Esophagus squamous epithelium (tissue), 5 donors: ENCODE data around the gene DNAJC7. TPM values are rescaled to one million over a fixed set of nuclear protein-coding genes. Genes with fewer than 3 reads are reported as not detected.

Experiments used
- DNase-seq: peaks from one replicate; lab custom pipeline; 2025; lab: John Stamatoyannopoulos, UW
- H3K27ac ChIP-seq, 4 donors: fragments of 200-600 bp; sonication (generic); one replicate each; pipeline ENCODE4 v1.5.1; 2016 to 2019; ENCODE audit warnings: mild to moderate bottlenecking in 1 of 4
- H3K27me3 ChIP-seq, 4 donors: fragments of 200-600 bp; sonication (generic); 1 replicate in 3 of 4; 2 replicates in 1 of 4; pipeline versions ENCODE4 v1.5.1 to v1.6.0; 2017 to 2021; ENCODE audit warnings: antibody characterized with exemption in 1 of 4
- H3K36me3 ChIP-seq, 3 donors: fragments of 200-600 bp; sonication (generic); one replicate each; pipeline ENCODE4 v1.5.1; 2016 to 2019
- H3K4me1 ChIP-seq, 3 donors: fragments of 200-600 bp; sonication (generic); one replicate each; pipeline ENCODE4 v1.5.1; 2017 to 2019
- H3K4me3 ChIP-seq, 4 donors: fragments of 200-600 bp; sonication (generic); 1 replicate in 3 of 4; 2 replicates in 1 of 4; pipeline ENCODE4 v1.5.1; 2016 to 2019; ENCODE audit warnings: mild to moderate bottlenecking in 2 of 4, moderate library complexity in 1 of 4
- H3K9me3 ChIP-seq, 3 donors: fragments of 200-600 bp; sonication (generic); one replicate each; pipeline ENCODE4 v1.5.1; 2016 to 2019
- CTCF ChIP-seq, 6 experiments: fragments of 450-650 bp in 4 of 6; fragments of 200-600 bp in 2 of 6; sonication (generic) in 2 of 6; IDR thresholded peaks; one replicate each; pipeline ENCODE4 v1.5.1; 2016 to 2019; ENCODE audit warnings: antibody characterized with exemption in 6 of 6, mild to moderate bottlenecking in 4 of 6, moderate library complexity in 4 of 6
- POLR2A ChIP-seq, 4 donors: fragments of 450-650 bp; IDR thresholded peaks; one replicate each; pipeline ENCODE4 v1.6.1; 2017; ENCODE audit warnings: antibody characterized with exemption in 4 of 4, mild to moderate bottlenecking in 4 of 4, moderate library complexity in 3 of 4
- WGBS, 2 donors: methylation state at CpG; one replicate each; pipeline ENCODE4 v1.1.5; 2018; 5-methylcytosine and 5-hydroxymethylcytosine counted together
- intact Hi-C: fragments of 100-400 bp; cut with DNase I; formaldehyde crosslinking; loops from one replicate; pipeline ENCODE4 v1.15.0; 2022
- total RNA-seq, 4 donors: library from RNA; depleted of rRNA; stranded (reverse); fragments of >200 nt; gene quantifications; one replicate each; pipeline ENCODE4 v1.1.0, GENCODE V29; 2016
- donor health status: DM: yes; HTN: yes; CAD: no.

Gene DNAJC7
- total RNA-seq, 4 donors from 2014 or later, result 42.6 to 82.0 (median 67.2) TPM

- H3K4me3 ChIP-seq, result no peak overlapping the region
- peaks cover 0 to 18% (median 0%) of the 10 kb centered on the region in 4 donors for H3K27me3 ChIP-seq
- intact Hi-C loops, result no loop called here
- no peak for DNase-seq
- TF ChIP-seq CTCF (IDR thresholded peaks at IDR 0.05) (no peak), POLR2A (IDR thresholded peaks at IDR 0.05) (no peak)
- H3K4me1 ChIP-seq, result peaks cover 0 to 5% (median 0%) of the 10 kb centered on the region in 3 donors
- H3K27ac ChIP-seq, result no peak overlapping the region
- H3K36me3 ChIP-seq, result no peaks in the 10 kb centered on the region
- H3K9me3 ChIP-seq, result no peaks in the 10 kb centered on the region
- 80 to 83% methylated on average over 4 of the region's 4 CpGs for WGBS, 2 donors
These were observed 43.0 kb upstream of the DNAJC7 start for GRCh38 chr17:42060231-42060630.

GRCh38 chr17:42059815-42060214 lies 42.6 kb upstream of the DNAJC7 start:
- Histone ChIP-seq H3K36me3 (no peaks in the 10 kb centered on the region), H3K4me1 (peaks cover 0 to 5% (median 0%) of the 10 kb centered on the region in 3 donors), H3K9me3 (no peaks in the 10 kb centered on the region), H3K27ac (no peak overlapping the region), H3K4me3 (no peak overlapping the region), H3K27me3 (peaks cover 0 to 22% (median 0%) of the 10 kb centered on the region in 4 donors)
- WGBS, 2 donors, result 40 to 58% methylated on average over 3 to 4 of the region's 4 CpGs
- no peak for DNase-seq
- no peak for TF ChIP-seq POLR2A (IDR thresholded peaks at IDR 0.05)
- no peak for TF ChIP-seq CTCF (IDR thresholded peaks at IDR 0.05)
- intact Hi-C loops, result no loop called here

- intact Hi-C loops, result no loop called here
These were observed 40.8 kb upstream of the DNAJC7 start for GRCh38 chr17:42058063-42058462.

GRCh38 chr17:42056635-42057034 lies 39.4 kb upstream of the DNAJC7 start:
- intact Hi-C loops, result no loop called here
- Histone ChIP-seq H3K9me3 (no peaks in the 10 kb centered on the region), H3K36me3 (no peaks in the 10 kb centered on the region), H3K4me3 (no peak overlapping the region), H3K27me3 (peaks cover 0 to 53% (median 0%) of the 10 kb centered on the region in 4 donors), H3K4me1 (peaks cover 0 to 5% (median 0%) of the 10 kb centered on the region in 3 donors), H3K27ac (no peak overlapping the region)
- DNase-seq, result no peak
- 49 to 58% methylated on average over 3 of the region's 3 CpGs for WGBS, 2 donors
- TF ChIP-seq POLR2A (IDR thresholded peaks at IDR 0.05) (no peak), CTCF (IDR thresholded peaks at IDR 0.05) (no peak)

More at GRCh38 chr17:42058063-42058462, 40.8 kb upstream of the DNAJC7 start:
- TF ChIP-seq POLR2A (IDR thresholded peaks at IDR 0.05), result no peak
- no peak for TF ChIP-seq CTCF (IDR thresholded peaks at IDR 0.05)
- H3K4me3 ChIP-seq, result no peak overlapping the region
- whole genome bisulfite sequencing, 2 donors, result no CpG with 5 or more reads among the region's 7 CpGs
- no peaks in the 10 kb centered on the region for H3K9me3 ChIP-seq
- H3K4me1 ChIP-seq, result peaks cover 0 to 5% (median 0%) of the 10 kb centered on the region in 3 donors
- H3K36me3 ChIP-seq, result no peaks in the 10 kb centered on the region
- H3K27ac ChIP-seq, result no peak overlapping the region
- H3K27me3 ChIP-seq, result peaks cover 0 to 40% (median 0%) of the 10 kb centered on the region in 4 donors
- no peak for DNase-seq

GRCh38 chr17:42055496-42055895 lies 38.3 kb upstream of the DNAJC7 start:
- TF ChIP-seq POLR2A (IDR thresholded peaks at IDR 0.05) (no peak), CTCF (IDR thresholded peaks at IDR 0.05) (no peak)
- peaks cover 5 to 10% (median 7%) of the 10 kb centered on the region in 3 donors for H3K4me1 ChIP-seq
- intact Hi-C loops, result no loop called here
- H3K36me3 ChIP-seq, result no peaks in the 10 kb centered on the region
- H3K9me3 ChIP-seq, result no peaks in the 10 kb centered on the region
- H3K27me3 ChIP-seq, result peaks cover 0 to 56% (median 0%) of the 10 kb centered on the region in 4 donors
- H3K4me3 ChIP-seq, result no peak overlapping the region
- H3K27ac ChIP-seq, result no peak overlapping the region
- no peak for DNase-seq
- WGBS, 2 donors, result 43 to 82% methylated on average over 4 to 6 of the region's 6 CpGs
